ENCODE data around the gene XK.

GRCh38 chrX:37672563-37672962, 13.0 kb upstream of the XK start:
- TF ChIP-seq CTCF (IDR thresholded peaks at IDR 0.05; ENCODE audit: insufficient read depth, low read depth, low read length) = no peak
- TF ChIP-seq EZH2 (IDR thresholded peaks at IDR 0.05; ENCODE audit: insufficient read depth, low read length) = no peak

Measured in astrocyte (in vitro differentiated cells and primary cell).